Astrocyte (in vitro differentiated cells and primary cell): Measurements from ENCODE around the gene ENPP3. TPM values are rescaled to one million over a fixed set of nuclear protein-coding genes. Genes with fewer than 3 reads are reported as not detected.
A peak's percentile ranks its signal among the peaks of the same experiment; 100 is the strongest.

Experiments used
- DNase-seq: peaks from one replicate; pipeline ENCODE4 v3.0.0-alpha.2; 2010; ENCODE audit warnings: low read depth
- FAIRE-seq: peaks from 2 replicates; lab custom pipeline; 2011; peaks lifted over from hg19 to GRCh38; lab: Jason Lieb, UNC
- H2AFZ ChIP-seq: 2 replicates; pipeline ENCODE4 v1.6.0; 2012; ENCODE audit warnings: low read depth, low read length, inconsistent platforms
- H3K27ac ChIP-seq: 2 replicates; pipeline ENCODE4 v1.5.1; 2011; ENCODE audit warnings: low read depth, low read length, inconsistent platforms
- H3K27me3 ChIP-seq: 2 replicates; pipeline ENCODE4 v1.6.0; 2011; ENCODE audit warnings: low read length, inconsistent platforms; ENCODE audit not compliant: insufficient read depth
- H3K36me3 ChIP-seq: 2 replicates; pipeline ENCODE4 v1.5.1; 2011; ENCODE audit warnings: low read length, inconsistent platforms; ENCODE audit not compliant: insufficient read depth
- H3K4me1 ChIP-seq: 2 replicates; pipeline ENCODE4 v1.5.1; 2011; ENCODE audit warnings: low read length, inconsistent platforms; ENCODE audit not compliant: insufficient read depth
- H3K4me2 ChIP-seq: 2 replicates; pipeline ENCODE4 v1.6.0; 2012; ENCODE audit warnings: low read length, inconsistent platforms
- H3K4me3 ChIP-seq: 2 replicates; pipeline ENCODE4 v1.5.1; 2011; ENCODE audit warnings: low read depth, mild to moderate bottlenecking, low read length, inconsistent platforms; ENCODE audit not compliant: insufficient read depth
- H3K79me2 ChIP-seq: 2 replicates; pipeline ENCODE4 v1.6.0; 2012; ENCODE audit warnings: mild to moderate bottlenecking, low read length, inconsistent platforms; ENCODE audit not compliant: insufficient read depth
- H3K9ac ChIP-seq: 2 replicates; pipeline ENCODE4 v1.6.0; 2012; ENCODE audit warnings: mild to moderate bottlenecking, low read length, inconsistent platforms
- H3K9me3 ChIP-seq: 2 replicates; pipeline ENCODE4 v1.5.1; 2012; ENCODE audit warnings: low read depth, mild to moderate bottlenecking, low read length, inconsistent platforms; ENCODE audit not compliant: insufficient read depth
- H4K20me1 ChIP-seq: 2 replicates; pipeline ENCODE4 v1.6.0; 2012; ENCODE audit warnings: low read length, inconsistent platforms; ENCODE audit not compliant: insufficient read depth
- H3K27ac Mint-ChIP-seq: one replicate; pipeline ENCODE4 v1.8.0; 2021; ENCODE audit warnings: mild to moderate bottlenecking, mixed read lengths; ENCODE audit not compliant: unreplicated experiment
- H3K27me3 Mint-ChIP-seq: one replicate; pipeline ENCODE4 v1.8.0; 2021; ENCODE audit warnings: low read depth, mixed read lengths; ENCODE audit not compliant: unreplicated experiment
- H3K36me3 Mint-ChIP-seq: one replicate; pipeline ENCODE4 v1.8.0; 2021; ENCODE audit warnings: low read depth, mixed read lengths; ENCODE audit not compliant: unreplicated experiment
- H3K4me1 Mint-ChIP-seq: one replicate; pipeline ENCODE4 v1.8.0; 2021; ENCODE audit warnings: low read depth, mixed read lengths; ENCODE audit not compliant: unreplicated experiment
- H3K4me3 Mint-ChIP-seq: one replicate; pipeline ENCODE4 v1.8.0; 2021; ENCODE audit warnings: mild to moderate bottlenecking, moderate library complexity, mixed read lengths; ENCODE audit not compliant: unreplicated experiment
- H3K9me3 Mint-ChIP-seq: one replicate; pipeline ENCODE4 v1.8.0; 2021; ENCODE audit warnings: mild to moderate bottlenecking, mixed read lengths; ENCODE audit not compliant: unreplicated experiment
- EZH2 ChIP-seq: IDR thresholded peaks from 2 replicates; pipeline ENCODE4 v1.6.1; 2012; ENCODE audit warnings: mild to moderate bottlenecking, low read length, inconsistent platforms; ENCODE audit not compliant: insufficient read depth
- total RNA-seq: library from RNA; stranded (reverse); gene quantifications from 2 replicates; pipeline ENCODE4 v1.2.1, GENCODE V29; 2021
- TF ChIP-seq, protein P1 (sequence below): IDR thresholded peaks from 2 replicates; pipeline ENCODE4 v1.5.1; 2011; ENCODE audit warnings: low read depth, mild to moderate bottlenecking, inconsistent platforms, low read length, moderate library complexity; ENCODE audit not compliant: insufficient read depth

The ENPP3 gene
- total RNA-seq, 1 donor from 2014 or later = not detected

- no peaks in the 10 kb centered on the region for H3K79me2 ChIP-seq
- no peak overlapping the region for H3K4me2 ChIP-seq
- H3K36me3 ChIP-seq = no peaks in the 10 kb centered on the region
- H3K4me1 ChIP-seq = no peaks in the 10 kb centered on the region
- no peak for DNase-seq
- H3K4me3 ChIP-seq = no peak overlapping the region
- no peak overlapping the region for H3K9ac ChIP-seq
- no peaks in the 10 kb centered on the region for H4K20me1 ChIP-seq
- Mint-ChIP-seq H3K36me3 (no peaks in the 10 kb centered on the region), H3K27me3 (no peaks in the 10 kb centered on the region), H3K9me3 (no peaks in the 10 kb centered on the region), H3K27ac (no peak overlapping the region), H3K4me1 (peaks cover 2% of the 10 kb centered on the region), H3K4me3 (no peak overlapping the region)
- H2AFZ ChIP-seq = no peak overlapping the region
- H3K27me3 ChIP-seq = no peaks in the 10 kb centered on the region
- peak; percentile 5 for FAIRE-seq
- TF ChIP-seq EZH2 = no peak
- TF ChIP-seq, protein P1, sequence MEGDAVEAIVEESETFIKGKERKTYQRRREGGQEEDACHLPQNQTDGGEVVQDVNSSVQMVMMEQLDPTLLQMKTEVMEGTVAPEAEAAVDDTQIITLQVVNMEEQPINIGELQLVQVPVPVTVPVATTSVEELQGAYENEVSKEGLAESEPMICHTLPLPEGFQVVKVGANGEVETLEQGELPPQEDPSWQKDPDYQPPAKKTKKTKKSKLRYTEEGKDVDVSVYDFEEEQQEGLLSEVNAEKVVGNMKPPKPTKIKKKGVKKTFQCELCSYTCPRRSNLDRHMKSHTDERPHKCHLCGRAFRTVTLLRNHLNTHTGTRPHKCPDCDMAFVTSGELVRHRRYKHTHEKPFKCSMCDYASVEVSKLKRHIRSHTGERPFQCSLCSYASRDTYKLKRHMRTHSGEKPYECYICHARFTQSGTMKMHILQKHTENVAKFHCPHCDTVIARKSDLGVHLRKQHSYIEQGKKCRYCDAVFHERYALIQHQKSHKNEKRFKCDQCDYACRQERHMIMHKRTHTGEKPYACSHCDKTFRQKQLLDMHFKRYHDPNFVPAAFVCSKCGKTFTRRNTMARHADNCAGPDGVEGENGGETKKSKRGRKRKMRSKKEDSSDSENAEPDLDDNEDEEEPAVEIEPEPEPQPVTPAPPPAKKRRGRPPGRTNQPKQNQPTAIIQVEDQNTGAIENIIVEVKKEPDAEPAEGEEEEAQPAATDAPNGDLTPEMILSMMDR = no peak
- no peak overlapping the region for H3K27ac ChIP-seq
- H3K9me3 ChIP-seq = no peaks in the 10 kb centered on the region
Measured at GRCh38 chr6:131727467-131727866, 90.4 kb downstream of the ENPP3 start.

GRCh38 chr6:131727868-131728267 is 90.8 kb downstream of the ENPP3 start:
- Histone ChIP-seq H4K20me1 (no peaks in the 10 kb centered on the region), H3K9ac (no peak overlapping the region), H2AFZ (no peak overlapping the region), H3K9me3 (no peaks in the 10 kb centered on the region), H3K4me3 (no peak overlapping the region), H3K79me2 (no peaks in the 10 kb centered on the region), H3K4me1 (peaks cover 3% of the 10 kb centered on the region), H3K36me3 (no peaks in the 10 kb centered on the region), H3K27me3 (no peaks in the 10 kb centered on the region), H3K4me2 (no peak overlapping the region), H3K27ac (no peak overlapping the region)
- Mint-ChIP-seq H3K27ac (no peak overlapping the region), H3K27me3 (no peaks in the 10 kb centered on the region), H3K4me1 (peaks cover 2% of the 10 kb centered on the region), H3K4me3 (no peak overlapping the region), H3K9me3 (no peaks in the 10 kb centered on the region), H3K36me3 (no peaks in the 10 kb centered on the region)
- FAIRE-seq (no peak), DNase-seq (no peak)
- TF ChIP-seq EZH2 = no peak
- TF ChIP-seq, protein P1 = no peak

GRCh38 chr6:131728296-131728939 is 91.3 kb downstream of the ENPP3 start:
- Histone ChIP-seq H3K27ac (no peak overlapping the region), H3K36me3 (no peaks in the 10 kb centered on the region), H3K79me2 (no peaks in the 10 kb centered on the region), H4K20me1 (no peaks in the 10 kb centered on the region), H3K9ac (no peak overlapping the region), H2AFZ (no peak overlapping the region), H3K27me3 (no peaks in the 10 kb centered on the region), H3K4me2 (no peak overlapping the region), H3K4me1 (peaks cover 5% of the 10 kb centered on the region), H3K9me3 (no peaks in the 10 kb centered on the region), H3K4me3 (no peak overlapping the region)
- no peak for TF ChIP-seq EZH2
- H3K9me3 Mint-ChIP-seq = no peaks in the 10 kb centered on the region
- no peaks in the 10 kb centered on the region for H3K36me3 Mint-ChIP-seq
- no peaks in the 10 kb centered on the region for H3K27me3 Mint-ChIP-seq
- H3K27ac Mint-ChIP-seq = peak overlapping the region; percentile 4
- H3K4me1 Mint-ChIP-seq = peaks cover 4% of the 10 kb centered on the region
- FAIRE-seq = peak; percentile 5
- peak; percentile 75 for DNase-seq
- no peak overlapping the region for H3K4me3 Mint-ChIP-seq
